CD4-positive, alpha-beta T cell treated with Interleukin-21 for 1 hour (primary cell): ENCODE results near the gene HSPA9.
"Not testable (repeated sequence)": the region's sequence is repeated elsewhere in the genome, so short reads cannot be mapped to it uniquely, and the experiment has no call there.

Experiments used
- DNase-seq: peaks from one replicate; pipeline ENCODE4 v3.0.0-alpha.2; 2020

HSPA9 gene

GRCh38 chr5:138528208-138528607, 47.0 kb downstream of the HSPA9 start:
- DNase-seq, result no peak

DNA sequence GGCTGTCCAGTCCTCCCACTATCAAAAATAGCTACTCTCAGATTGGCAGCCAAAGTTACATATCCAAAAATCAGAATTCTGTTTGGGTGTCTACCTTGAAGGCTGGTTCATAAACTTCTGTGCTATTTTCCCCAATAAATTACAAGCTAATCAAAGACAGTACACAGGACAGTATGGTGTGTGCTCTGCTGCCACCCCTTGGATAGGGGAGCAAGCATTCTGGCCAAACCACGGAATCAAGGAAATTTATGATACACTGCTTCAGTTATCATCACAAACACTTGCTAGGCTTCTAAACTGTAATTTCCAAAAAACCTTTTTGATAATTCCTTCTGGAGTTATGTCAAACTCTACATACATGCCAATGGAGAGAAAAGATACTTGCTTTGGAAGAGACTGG, 48.0 kb downstream of the HSPA9 start:
- DNase-seq, result no peak

- no peak for DNase-seq
Measured at GRCh38 chr5:138523406-138523805, 51.8 kb downstream of the HSPA9 start.

GRCh38 chr5:138520971-138521370, 54.2 kb downstream of the HSPA9 start:
- no peak for DNase-seq

DNA sequence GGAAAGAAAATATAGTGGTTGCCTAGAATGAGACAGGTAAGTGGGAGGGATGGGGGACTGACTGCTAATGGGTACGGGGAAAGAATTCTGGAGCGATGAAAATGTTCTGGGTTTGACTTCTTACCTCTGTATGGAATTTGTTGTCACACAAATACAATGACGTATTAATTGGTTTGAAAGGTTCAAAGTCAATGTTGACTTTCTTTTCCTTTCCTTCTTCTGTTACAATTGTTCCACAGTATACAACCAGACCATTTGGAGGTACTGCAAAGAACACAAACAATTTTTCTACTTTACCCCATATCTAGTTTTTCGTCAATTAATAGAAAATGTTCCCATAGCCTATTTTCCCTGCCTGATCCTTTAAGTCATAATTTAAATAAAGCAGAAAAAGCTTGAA, 57.8 kb downstream of the HSPA9 start:
- no peak for DNase-seq

- no peak for DNase-seq
Measured at GRCh38 chr5:138515556-138516245, 59.5 kb downstream of the HSPA9 start.

GRCh38 chr5:138514021-138514420, 61.2 kb downstream of the HSPA9 start:
- no peak for DNase-seq

- no peak for DNase-seq
Measured at GRCh38 chr5:138508958-138509357, 66.2 kb downstream of the HSPA9 start.

DNA sequence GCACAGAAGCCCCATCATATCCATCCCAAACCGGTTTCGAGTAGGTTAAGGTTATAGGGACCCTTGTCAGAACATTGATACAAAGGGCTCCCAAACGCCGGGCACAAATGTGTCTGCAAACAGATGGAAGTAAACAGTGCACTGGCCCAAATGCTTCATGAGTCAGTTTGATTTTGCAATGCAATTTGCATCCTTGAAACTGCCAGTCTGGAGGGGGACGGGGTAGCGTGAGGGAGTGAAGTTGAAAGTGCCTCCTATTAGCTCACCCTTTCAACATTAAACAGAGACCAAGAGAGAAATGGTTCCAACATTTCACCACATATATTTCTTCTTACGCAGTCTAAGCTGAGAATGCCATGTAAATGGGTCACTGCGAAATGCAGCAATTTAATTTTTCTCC, 67.7 kb downstream of the HSPA9 start:
- DNase-seq, result not testable (repeated sequence)

DNA sequence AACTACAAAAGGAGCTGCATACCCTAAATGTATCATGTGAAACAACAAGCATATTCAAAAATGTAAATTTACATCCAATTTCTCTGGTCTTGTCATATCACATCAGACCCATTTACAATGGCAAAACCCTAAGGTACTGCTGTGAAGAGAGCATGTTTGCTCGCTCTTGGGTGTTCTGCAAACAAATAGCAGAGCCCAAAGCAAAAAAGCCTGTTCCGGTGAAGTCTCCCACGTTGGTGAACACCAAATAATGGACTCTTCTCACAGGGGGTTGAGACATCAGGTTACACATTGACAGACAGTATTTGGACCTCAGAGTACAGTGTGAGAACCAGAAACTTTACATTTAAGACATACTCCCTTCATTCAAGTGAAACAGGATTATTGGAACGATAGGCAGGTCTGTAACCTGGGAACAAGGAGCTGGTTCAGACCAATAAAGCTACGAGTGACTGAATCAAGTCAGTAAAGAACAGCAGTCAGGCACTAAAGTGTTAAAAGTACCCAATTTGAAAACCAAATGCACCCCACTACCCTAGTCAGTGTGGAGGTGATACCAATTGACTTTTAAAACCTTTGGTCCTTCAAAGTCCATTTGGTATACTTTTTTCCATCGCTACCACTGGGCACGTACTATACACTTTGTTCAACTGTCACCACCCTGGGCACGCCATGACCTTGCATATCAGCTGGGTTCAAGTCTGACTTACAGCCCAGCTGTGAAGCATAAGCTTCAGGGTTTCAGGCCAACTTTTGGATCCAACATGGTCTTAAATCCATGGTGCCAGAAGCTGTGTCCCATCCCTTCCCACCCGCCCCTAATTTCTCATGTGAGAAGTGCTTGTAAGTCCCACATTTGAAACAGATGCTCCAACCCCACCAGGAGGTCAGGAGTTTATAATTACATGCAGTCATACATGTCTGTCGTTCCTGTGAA, 68.6 kb downstream of the HSPA9 start:
- no peak for DNase-seq

DNA sequence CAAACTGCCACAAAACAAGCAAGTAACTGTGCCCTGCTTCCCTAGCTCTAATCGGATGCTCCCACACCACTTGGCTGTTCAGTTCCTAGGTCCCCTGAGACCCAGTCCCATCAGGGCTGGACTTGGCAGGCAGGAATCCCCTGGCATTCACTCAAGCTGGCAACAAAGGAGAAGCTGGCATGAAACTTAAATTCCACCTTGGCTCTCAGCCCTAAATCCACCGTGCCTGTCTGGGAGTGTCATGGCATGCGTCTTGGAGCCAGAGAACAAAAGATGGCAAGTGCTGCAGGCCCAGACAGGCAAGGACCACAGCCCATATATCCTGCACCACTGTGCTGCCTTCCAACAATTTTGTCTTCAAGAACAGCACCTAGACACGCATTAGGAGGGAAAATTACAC, 70.4 kb downstream of the HSPA9 start:
- DNase-seq, result no peak
